NCI-H526 (cell line): ENCODE measurements around the gene OR6B2.

Experiments
- DNase-seq, 2 experiments: peaks; one replicate each; lab custom pipeline; 2025; lab: John Stamatoyannopoulos, UW

OR6B2 gene

DNA sequence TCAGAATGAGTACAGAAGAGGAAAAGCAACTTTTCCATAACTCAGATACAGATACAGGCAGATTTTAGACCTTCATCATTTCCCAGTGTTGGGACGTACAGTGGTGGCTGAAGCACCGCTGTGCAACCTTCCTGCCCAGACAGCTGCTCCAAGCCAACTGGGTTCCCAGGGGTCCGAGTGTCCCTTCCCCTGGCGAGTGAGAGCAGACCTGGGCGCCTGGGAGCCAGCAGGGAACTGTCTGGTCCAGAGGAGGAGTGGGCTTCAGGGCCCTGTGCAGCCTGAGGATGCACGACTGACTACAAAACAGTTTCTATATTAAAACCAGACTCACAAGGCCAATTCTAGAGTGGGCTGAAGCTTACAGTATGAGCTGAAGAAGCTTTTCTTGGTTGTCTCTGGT is 11.1 kb upstream of the OR6B2 start:
- no peak for DNase-seq

GRCh38 chr2:240037358-240037757 is 7.1 kb upstream of the OR6B2 start:
- no peak for DNase-seq

GRCh38 chr2:240033330-240033678 is 3.1 kb upstream of the OR6B2 start:
- no peak for DNase-seq

DNA sequence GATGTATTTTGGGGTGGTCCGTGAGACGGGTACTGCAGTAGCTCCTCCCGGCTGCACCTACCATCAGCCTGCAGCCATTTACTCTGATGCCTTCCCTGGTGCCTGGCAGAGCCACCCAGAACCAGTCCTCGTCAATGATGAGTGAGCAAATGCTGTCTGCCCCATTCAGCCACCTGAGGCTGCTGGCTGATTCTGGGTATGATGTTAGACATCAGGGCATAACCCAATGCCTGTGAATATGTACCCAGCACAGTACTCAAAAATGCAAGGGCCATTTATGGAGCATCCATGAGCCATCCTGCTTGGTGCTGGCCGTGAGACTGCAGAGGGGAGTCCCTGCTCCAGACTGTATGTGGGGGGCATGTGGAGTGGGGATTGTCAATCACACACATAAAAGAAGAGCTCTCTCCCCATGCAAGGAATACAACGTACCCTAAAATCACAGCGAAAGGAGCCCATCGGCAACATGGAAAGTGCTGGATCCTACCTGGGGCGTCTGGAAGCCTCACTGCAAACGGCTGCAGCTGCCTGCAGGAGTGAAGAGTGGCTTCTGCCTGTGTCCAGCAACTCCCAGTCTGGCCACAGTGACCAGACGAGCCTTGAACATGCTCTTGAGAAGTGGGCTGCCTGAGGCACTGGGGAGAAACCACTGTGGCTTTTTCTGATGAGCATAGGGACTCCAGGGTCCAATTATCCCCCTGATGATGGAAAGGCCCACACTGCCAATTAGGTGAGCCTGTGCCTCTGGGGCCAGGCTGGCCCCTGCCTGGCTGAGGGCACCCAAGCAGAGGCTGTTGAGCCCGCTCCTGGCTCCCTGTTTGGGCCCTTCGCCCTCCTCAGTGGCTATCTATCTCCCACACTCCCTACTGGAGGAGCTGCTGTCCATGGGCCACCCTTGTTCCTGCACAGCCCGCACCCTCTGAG is 2.4 kb upstream of the OR6B2 start:
- DNase-seq, result no peak

GRCh38 chr2:240024766-240025165 is 5.5 kb downstream of the OR6B2 start:
- DNase-seq, result peak in 1 of 2 experiments; percentile 39

DNA sequence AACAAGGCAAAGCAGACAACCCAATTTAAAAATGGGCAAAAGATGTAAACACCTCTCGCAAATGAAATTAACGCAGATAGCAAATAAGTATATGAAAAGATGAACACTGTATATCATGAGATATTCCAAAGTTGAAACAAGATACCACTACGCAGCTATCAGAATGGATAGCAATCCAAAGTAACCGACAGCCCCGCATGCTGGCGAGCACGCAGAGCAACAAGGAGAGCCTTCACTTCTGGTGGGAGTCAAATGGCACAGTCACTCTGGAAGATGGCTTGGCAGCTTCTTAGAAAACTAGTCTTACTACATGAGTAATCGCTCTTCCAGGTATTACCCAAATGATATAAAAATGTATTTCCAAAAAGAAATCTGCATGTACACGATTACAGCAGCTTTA is 6.4 kb downstream of the OR6B2 start:
- DNase-seq, result no peak

GRCh38 chr2:240021488-240022104 is 8.6 kb downstream of the OR6B2 start:
- DNase-seq, result peak; percentile 65 to 87

DNA sequence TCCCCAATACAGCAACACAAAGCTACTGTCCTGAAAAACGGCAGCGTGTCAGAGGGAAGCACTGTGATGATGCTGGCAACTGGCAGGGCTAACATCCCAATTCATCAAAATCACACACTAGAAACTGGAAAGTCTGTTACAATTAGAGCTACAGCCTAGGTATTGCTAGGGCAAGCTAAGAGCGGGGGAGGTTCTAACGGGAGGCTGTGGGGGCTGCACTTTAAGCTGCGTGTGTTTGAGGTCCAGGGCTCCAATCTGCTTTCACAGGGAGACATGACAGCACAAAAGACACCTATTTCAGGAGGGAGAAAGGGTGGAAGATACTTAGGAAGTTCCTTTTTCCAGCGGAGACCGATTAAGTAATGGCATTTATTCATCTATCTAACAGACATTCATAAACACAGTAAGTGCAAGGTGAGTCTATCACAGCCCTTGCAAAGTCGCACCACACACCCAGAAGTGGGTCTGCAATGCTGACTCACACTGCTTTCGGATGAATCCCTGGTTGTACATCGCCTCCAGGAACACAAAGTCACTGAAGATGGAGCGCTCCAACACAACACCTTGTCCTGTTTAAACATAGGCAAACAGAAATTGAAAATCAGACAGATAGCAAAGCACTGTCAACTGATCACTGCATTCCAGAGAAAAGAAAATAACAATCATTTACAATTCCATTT is 12.0 kb downstream of the OR6B2 start:
- no peak for DNase-seq

DNA sequence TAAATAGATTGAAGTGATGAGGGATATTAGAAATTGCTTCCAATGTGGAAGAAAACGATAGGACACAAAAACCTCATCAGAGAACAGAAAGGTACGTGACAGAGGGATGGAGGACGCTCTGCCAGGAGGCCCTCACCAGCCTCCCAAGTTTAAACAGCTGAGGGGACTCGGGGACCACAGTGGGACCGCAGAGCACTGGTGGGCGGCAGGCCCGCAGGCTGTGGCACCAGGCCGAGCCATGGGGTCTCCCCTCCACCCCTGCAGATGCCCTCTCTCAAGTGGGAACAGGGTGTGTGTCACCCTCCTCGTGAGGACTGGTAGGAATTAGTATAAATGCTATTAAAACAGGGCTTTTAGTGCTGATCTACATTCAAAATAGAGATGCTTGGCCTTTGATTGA is 15.9 kb downstream of the OR6B2 start:
- DNase-seq, result no peak

DNA sequence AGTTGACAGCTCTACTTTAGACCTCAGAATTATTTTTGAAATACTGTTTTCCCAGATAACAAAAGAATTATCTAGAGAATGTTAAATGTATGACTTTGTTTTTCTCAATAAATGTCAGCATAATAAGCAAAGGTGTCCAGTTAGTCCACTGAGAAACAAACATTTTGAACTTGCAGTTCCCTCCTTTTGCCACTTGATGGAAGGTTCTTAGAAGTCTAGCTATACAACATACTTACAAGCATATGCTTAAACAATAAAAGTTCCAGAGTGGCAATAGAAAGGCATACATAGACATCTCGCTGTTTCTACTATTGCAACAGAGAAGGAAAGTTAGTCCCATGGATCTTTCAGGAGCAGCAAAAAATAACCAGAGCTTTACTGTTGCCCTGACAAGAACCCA is 16.9 kb downstream of the OR6B2 start:
- no peak for DNase-seq

- no peak for DNase-seq
These were observed 27.2 kb downstream of the OR6B2 start for GRCh38 chr2:240002983-240003382.

DNA sequence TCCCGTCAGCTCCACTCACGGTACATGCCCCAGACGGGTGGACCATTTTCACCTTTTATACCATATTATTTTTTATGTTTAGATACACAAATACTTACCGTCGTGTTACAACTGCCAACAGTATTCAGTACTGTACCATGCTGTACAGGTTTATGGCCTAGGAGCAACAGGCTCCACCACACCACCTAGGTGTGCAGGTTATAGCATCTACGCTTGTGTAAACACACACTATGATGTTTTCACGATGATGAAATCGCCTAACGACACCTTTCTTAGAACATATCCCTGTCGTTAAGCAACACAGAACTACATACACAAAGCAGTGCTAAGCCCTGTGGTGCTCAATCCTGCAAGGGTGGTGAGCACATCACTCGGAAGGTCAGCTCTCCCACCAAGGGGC is 29.6 kb downstream of the OR6B2 start:
- DNase-seq, result no peak

DNA sequence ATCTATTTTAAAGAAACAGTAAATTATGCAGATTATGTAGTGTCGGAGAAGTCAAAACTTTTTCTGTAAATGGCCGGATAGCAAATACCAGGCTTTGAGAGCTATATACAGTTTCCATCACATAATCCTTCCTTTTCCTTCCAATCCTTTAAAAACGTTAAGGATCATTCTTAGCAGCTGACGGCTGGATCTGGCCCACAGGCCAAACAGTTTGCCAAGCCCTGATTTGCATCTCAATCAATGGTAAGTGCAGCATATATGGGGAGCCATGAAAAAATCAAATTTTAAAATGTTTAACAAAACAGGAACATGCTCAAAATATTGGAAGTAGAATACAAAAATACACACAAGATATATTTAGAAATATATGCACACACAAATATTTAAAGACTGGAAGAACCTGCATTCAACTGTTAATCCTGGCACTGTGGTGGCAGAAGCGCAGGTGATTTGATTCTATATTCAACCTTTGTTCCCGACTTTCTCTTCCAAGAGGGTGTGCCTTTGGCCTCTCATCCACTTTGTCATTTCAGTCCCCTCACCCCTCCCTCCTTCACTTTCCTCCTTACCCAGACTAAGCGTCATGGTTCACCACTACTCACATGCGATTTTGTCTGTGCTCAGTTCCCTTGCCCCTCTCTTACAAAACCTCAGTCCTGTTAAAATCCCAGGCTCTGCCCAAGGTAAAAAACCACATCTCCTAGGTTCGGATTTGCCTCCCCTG is 32.4 kb downstream of the OR6B2 start:
- DNase-seq, result peak; percentile 75 to 86

DNA sequence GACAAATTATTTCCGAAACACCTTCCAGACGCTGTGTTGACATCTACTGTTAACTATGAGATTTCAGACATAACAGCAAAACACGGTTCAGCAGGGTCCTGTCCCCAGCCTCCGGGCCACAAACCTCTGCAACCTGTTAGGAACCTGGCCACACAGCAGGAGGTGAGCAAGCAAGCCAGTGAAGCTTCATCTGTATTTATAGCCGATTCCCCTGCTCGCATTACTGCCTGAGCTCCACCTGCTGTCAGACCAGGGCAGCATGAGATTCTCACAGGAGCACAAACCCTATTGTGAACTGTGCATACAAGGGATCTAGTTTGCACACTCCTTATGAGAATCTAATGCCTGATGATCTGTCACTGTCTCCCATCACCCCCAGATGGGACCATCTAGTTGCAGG is 36.1 kb downstream of the OR6B2 start:
- DNase-seq, result peak in 1 of 2 experiments; percentile 45

GRCh38 chr2:239993291-239993690 is 36.9 kb downstream of the OR6B2 start:
- no peak for DNase-seq

DNA sequence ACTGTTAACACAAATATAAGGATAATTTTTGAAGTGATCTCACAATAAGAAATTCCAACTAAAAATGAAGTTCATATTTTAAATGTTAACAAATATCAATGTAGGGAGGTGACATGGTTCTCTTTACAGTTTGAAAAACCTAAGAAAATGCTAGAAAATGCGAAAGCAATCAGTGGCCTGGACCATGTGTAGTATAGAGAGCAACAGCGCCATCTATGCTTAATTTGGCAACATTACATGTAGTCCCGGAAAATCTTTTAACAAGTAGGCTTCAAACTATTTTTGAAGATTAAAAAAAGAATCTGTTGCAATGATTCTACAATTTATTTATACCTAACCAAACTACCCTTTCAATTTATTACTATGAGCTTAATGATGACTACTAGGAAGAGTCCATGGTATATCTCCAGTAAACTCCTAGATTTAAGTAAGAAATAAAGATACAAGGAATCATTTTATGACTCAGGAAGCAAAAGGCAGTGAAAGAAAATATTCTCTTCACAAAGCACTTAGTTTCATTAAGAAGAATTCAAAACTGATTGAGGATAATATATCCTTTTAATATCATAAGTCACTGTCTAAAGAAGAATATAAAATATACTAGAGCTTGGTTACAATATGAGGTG is 38.4 kb downstream of the OR6B2 start:
- DNase-seq, result peak; percentile 85 to 90

GRCh38 chr2:239990966-239991365 is 39.3 kb downstream of the OR6B2 start:
- peak; percentile 97 for DNase-seq

GRCh38 chr2:239985356-239985755 is 44.9 kb downstream of the OR6B2 start:
- DNase-seq, result no peak

GRCh38 chr2:239984421-239985194 is 45.6 kb downstream of the OR6B2 start:
- DNase-seq, result no peak

- DNase-seq, result no peak
These were observed 47.0 kb downstream of the OR6B2 start for GRCh38 chr2:239983004-239983778.
